HG03175 (cell line): ENCODE results near the gene SLC45A2.
"Not testable (repeated sequence)": the region's sequence is repeated elsewhere in the genome, so short reads cannot be mapped to it uniquely, and the experiment has no call there.

Experiments
- ATAC-seq: cut with Tn5 transposase; IDR thresholded peaks from one replicate; pipeline ENCODE4 v1.9.1; 2021; ENCODE audit warnings: mild to moderate bottlenecking, moderate library complexity; ENCODE audit not compliant: unreplicated experiment

The SLC45A2 gene

GRCh38 chr5:33931136-33931535, 53.4 kb downstream of the SLC45A2 start:
- no peak for ATAC-seq

DNA sequence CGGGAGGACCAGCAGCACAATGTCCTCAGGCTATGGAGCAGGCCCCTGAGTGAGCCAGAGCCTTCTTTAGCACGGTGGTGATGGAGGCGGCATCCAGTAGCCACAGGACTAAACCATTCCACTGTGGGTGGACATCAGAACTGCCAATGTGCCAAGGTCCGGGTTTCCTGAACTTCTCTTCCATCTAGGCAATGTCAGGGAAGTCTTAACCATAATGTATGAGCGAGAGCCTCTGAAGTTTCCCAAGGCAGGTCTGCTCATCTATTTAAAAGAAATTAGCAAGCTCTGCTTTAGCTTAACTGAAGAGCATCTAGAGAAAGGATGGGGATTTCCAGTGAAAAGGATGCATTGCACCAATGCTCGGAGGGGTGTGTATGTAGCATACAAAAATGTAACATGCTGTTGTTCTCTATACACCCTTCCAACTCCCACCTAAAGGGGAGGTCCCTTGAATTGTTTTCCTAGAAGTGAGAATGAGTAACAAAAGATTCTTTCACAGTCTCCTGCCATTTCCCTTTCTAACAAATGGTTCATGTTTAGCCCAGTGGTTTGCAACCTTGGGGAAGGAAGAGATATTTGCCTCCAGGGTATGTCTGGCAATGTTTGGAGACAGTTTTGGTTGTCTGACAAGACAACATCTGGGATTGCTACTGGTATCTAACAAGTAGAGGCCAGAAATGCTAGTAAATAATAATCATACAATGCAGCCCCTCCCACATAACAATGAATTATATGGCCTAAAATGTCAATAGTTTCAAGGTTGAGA, 54.4 kb downstream of the SLC45A2 start:
- no peak for ATAC-seq

DNA sequence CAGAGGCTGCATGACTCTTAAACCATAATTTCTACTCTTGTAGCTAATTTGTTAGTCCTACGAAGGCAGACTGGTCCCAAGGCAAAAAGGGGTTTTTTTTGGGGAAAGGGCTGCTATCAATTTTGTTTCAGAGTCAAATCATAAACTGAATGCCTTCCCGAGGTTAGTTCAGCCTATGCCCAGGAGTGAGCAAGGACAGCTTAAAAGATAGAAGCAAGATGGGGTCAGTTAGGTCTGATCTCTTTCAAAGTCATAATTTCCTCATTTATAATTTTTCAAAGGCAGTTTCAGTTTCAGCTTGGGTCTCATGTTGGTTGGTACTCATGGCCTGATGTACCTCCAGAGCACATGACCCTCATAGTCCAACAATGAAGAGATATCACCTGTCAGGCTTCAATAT, 56.2 kb downstream of the SLC45A2 start:
- ATAC-seq, result no peak

DNA sequence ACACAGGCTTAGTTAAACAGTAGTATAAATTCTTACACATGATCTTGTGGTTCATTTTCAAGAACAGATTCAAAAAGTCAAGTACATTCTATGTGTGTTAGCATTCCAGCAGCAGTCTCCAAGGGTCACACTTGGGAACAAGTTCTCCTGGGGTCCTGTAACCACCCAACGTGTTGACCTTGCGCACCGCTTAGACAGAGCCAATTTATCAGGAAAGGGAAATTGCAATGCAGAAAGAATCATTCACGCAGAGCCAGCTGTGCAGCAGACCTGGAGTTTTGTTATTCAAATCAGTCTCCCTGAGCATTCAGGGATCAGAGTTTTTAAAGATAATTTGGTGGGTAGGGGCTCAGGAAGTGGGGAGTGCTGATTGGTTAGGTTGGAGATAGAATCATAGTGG, 56.8 kb downstream of the SLC45A2 start:
- ATAC-seq, result no peak

- ATAC-seq, result no peak
These were observed 59.2 kb downstream of the SLC45A2 start for GRCh38 chr5:33925278-33925677.

DNA sequence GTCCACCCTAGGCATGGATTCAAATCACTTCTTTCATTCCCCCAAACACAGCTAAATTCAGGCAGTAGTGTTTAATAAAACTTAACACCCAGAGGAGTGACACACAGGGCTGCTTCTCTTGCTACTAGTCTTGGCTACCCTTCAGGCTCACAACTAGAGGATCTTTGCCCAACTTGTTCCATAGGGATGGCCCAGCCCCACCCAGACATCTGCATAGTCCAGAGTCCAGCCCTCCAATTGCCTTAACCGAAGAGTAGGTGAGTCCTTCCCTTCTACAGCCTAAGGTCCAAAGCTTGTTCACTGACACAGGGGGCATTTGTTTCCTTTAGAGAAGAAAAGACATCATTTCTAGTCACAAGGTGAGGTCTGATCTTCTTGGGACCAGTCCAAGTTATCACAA, 63.5 kb downstream of the SLC45A2 start:
- ATAC-seq, result no peak

DNA sequence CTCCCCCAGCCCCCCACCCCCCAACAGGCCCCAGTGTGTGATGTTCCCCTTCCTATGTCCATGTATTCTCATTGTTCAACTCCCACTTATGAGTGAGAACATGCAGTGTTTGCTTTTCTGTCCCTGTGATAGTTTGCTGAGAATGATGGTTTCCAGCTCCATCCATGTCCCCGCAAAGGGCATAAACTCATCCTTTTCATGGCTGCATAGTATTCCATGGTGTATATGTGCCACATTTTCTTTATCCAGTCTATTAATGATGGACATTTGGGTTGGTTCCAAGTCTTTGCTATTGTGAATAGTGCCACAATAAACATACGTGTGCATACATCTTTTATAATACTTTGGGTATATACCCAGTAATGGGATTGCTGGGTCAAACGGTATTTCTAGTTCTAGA, 69.6 kb downstream of the SLC45A2 start:
- not testable (repeated sequence) for ATAC-seq

- not testable (repeated sequence) for ATAC-seq
These were observed 78.2 kb downstream of the SLC45A2 start for GRCh38 chr5:33906248-33906647.

DNA sequence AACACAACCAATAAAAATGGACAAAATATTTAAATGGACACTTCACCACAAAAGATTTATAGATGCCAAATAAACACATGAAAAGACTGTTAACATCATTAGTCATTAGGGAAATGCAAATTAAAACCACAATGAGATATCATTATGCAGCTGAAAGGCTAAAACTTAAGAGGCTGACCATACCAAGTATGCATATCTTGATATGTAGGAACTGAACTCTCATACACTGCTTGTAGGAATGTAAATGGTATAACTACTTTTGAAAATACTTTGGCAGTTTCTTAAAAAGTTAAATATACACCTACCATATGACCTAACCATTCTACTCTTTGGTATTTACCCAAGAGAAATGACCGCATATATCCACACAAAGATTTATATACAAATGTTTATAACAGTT, 79.1 kb downstream of the SLC45A2 start:
- ATAC-seq, result no peak

- ATAC-seq, result no peak
These were observed 81.4 kb downstream of the SLC45A2 start for GRCh38 chr5:33903118-33903517.

DNA sequence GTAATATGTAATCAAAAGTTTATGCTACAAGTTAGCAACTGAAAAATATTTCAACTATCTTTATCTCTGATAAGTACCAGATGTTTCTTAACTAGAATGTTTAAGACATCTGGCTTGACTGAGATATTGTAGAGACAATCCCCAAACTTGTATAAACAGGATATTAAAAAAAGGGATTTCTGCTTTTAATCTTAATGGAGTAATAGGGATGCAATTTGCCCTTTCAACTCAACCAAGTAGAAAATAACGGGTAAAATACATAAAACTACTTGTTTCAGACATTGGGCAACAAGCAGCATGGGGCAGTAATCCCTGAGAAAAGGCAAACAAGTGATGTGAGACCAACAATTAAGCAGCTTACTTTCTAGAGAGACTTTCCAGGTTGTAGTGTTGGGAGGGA, 83.3 kb downstream of the SLC45A2 start:
- ATAC-seq, result no peak
